Measurements from ENCODE around the gene RHOH. TPM values are rescaled to one million over a fixed set of nuclear protein-coding genes. Genes with fewer than 3 reads are reported as not detected.

RHOH gene
- total and polyA plus RNA-seq, 9 of the 15 experiments (the other 6 are each of a cell fraction or from before 2014, with no cell fraction given) = 14.3 to 37.7 (median 23.2) TPM

DNA sequence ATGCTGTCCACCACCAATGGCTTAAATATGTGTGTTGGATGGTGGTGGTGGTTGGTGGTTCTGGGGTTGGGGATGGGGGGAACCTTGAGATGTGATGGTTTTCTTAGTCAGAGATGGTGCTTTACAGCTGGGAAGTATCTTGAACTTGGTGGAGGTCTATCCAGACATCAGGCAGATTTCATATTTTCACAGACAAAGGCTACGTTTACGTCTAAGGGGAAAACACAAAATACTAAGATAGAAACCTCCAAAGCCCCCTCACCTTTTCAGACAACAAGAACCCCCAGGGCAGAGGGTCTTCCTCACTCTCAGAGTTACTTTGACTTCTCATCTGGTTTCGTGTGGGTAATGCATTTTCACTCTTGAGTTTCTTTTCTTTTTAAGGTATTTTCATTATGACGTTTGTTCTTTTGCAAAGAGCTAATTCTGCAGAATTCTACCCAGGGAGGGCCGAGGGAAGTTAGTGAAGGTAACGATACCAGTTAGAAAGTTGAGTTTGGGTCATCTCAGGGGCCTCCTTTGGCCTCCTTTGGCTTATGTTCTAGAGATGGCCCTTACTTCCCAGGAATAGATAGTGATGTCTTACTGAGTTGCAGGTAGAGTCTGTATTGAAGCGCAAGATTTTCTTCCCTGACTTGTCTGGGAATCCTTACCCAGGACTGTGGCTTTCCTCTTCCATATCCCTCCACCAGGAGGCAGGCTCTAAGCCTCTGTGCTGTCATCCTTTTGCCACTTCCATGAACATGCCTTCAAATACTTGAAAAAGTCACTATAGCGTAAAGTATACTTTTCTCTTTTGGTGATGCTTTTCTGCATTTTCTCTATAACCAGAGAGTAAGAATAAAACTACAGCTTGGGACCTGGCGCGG lies 31.9 kb downstream of the RHOH start:
- DNase-seq (ENCODE audit: extremely low read depth in 1 of 4, low spot score in 3 of 4) (peak; percentile 39 to 49 (median 48)), ATAC-seq (peak; percentile 75), FAIRE-seq (peak; percentile 23)
- Histone ChIP-seq H2AFZ (ENCODE audit: low read depth, low read length) (no peak overlapping the region), H3K4me2 (ENCODE audit: insufficient read depth, low read length) (no peak overlapping the region), H3K36me3 (ENCODE audit: control insufficient read depth, insufficient read depth, low read length) (peaks cover 39% of the 10 kb centered on the region; the same call in 2 of the 3 replicates), H4K20me1 (replicated peaks; ENCODE audit: control insufficient read depth, insufficient read depth, low read length) (no peaks in the 10 kb centered on the region), H3K79me2 (ENCODE audit: control insufficient read depth, insufficient read depth, low read length) (peaks cover 74% of the 10 kb centered on the region), H3K9me3 (replicated peaks; ENCODE audit: control insufficient read depth, insufficient read depth, low read depth, low read length) (no peaks in the 10 kb centered on the region), H3K4me1 (replicated peaks in 1 of 2; ENCODE audit: control insufficient read depth in 2 of 2, insufficient read depth in 2 of 2, low read length in 2 of 2) (peaks cover 6 to 8% of the 10 kb centered on the region in 2 experiments; a peak in 4 of 5 replicates), H3K9ac (ENCODE audit: insufficient read depth in 1 of 2, low read depth in 2 of 2, low read length in 2 of 2) (no peak overlapping the region), H3K9me1 (ENCODE audit: control insufficient read depth, insufficient read depth, low read length) (no peaks in the 10 kb centered on the region), H3K4me3 (no peak overlapping the region), H3K27me3 (ENCODE audit: control insufficient read depth in 2 of 2, insufficient read depth in 2 of 2, low read length in 2 of 2) (no peaks in the 10 kb centered on the region), H3K27ac (ENCODE audit: extremely low read depth, low read depth, low read length) (0 out of 3 replicates have a peak overlapping the region, but pooled peaks have one; percentile 6)
- POLR2A ChIA-PET = interaction anchor here (0.7 to 4.0 kb wide), 5 partner anchors 8 to 79 kb away, joined by 3 to 19 read pairs (median 4); no protein-coding TSS in a partner anchor
- WGBS (ENCODE audit: insufficient coverage, low coverage, missing lambda C conversion rate) = 90% methylated on average over 8 of the region's 10 CpGs
- BruUV-seq (replicated peaks) = no TSS peak
- in situ Hi-C loops (cut with MboI) (no loop called here), intact Hi-C loops (cut with micrococcal nuclease) (loop anchor here (2.0 to 5.0 kb wide), 2 partner anchors 76 to 80 kb away; no protein-coding TSS in a partner anchor)
- CTCF ChIA-PET (ENCODE audit: low intra/inter-chr PET ratio) = interaction anchor here (0.6 to 1.3 kb wide), 2 partner anchors 81 to 90 kb away, joined by 4 to 5 read pairs; no protein-coding TSS in a partner anchor
- TF ChIP-seq MAFG (tag; conservative IDR thresholded peaks at IDR 0.05) = no peak
- TF ChIP-seq KAT7 (CRISPR knock-in tag; IDR thresholded peaks at IDR 0.05; ENCODE audit: borderline replicate concordance) = no peak
- no peak for TF ChIP-seq ZNF347 (CRISPR knock-in tag; IDR thresholded peaks at IDR 0.05; ENCODE audit: low read depth)
- TF ChIP-seq, protein P1, sequence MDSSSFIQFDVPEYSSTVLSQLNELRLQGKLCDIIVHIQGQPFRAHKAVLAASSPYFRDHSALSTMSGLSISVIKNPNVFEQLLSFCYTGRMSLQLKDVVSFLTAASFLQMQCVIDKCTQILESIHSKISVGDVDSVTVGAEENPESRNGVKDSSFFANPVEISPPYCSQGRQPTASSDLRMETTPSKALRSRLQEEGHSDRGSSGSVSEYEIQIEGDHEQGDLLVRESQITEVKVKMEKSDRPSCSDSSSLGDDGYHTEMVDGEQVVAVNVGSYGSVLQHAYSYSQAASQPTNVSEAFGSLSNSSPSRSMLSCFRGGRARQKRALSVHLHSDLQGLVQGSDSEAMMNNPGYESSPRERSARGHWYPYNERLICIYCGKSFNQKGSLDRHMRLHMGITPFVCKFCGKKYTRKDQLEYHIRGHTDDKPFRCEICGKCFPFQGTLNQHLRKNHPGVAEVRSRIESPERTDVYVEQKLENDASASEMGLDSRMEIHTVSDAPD (CRISPR knock-in tag; IDR thresholded peaks at IDR 0.05) = no peak
- TF ChIP-seq SREBF1 (IDR thresholded peaks at IDR 0.05; ENCODE audit: borderline replicate concordance, low read depth, low read length) = no peak
- TF ChIP-seq CXXC5 (CRISPR knock-in tag; IDR thresholded peaks at IDR 0.05) = no peak
- TF ChIP-seq HEY1 (CRISPR knock-in tag; IDR thresholded peaks at IDR 0.05; ENCODE audit: borderline replicate concordance) = no peak
- no peak for TF ChIP-seq NBN (IDR thresholded peaks at IDR 0.05; ENCODE audit: low read depth)
- no peak for TF ChIP-seq ZEB2 (IDR thresholded peaks at IDR 0.05)
- no peak for TF ChIP-seq TCF7 (IDR thresholded peaks at IDR 0.05; ENCODE audit: borderline replicate concordance)
- no peak for TF ChIP-seq JUN (IDR thresholded peaks at IDR 0.05; ENCODE audit: borderline replicate concordance, low read depth, low read length)
- TF ChIP-seq JUN (CRISPR knock-in tag; IDR thresholded peaks at IDR 0.05; ENCODE audit: borderline replicate concordance) = no peak
- TF ChIP-seq, protein P2, sequence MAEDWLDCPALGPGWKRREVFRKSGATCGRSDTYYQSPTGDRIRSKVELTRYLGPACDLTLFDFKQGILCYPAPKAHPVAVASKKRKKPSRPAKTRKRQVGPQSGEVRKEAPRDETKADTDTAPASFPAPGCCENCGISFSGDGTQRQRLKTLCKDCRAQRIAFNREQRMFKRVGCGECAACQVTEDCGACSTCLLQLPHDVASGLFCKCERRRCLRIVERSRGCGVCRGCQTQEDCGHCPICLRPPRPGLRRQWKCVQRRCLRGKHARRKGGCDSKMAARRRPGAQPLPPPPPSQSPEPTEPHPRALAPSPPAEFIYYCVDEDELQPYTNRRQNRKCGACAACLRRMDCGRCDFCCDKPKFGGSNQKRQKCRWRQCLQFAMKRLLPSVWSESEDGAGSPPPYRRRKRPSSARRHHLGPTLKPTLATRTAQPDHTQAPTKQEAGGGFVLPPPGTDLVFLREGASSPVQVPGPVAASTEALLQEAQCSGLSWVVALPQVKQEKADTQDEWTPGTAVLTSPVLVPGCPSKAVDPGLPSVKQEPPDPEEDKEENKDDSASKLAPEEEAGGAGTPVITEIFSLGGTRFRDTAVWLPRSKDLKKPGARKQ (CRISPR knock-in tag; IDR thresholded peaks at IDR 0.05) = no peak
- TF ChIP-seq PREB (CRISPR knock-in tag; IDR thresholded peaks at IDR 0.05) = no peak
- 0 out of 2 replicates have a peak, but pooled peaks have one; percentile 30 for TF ChIP-seq KLF1 (tag; IDR thresholded peaks at IDR 0.05)
- TF ChIP-seq SRSF9 (IDR thresholded peaks at IDR 0.05; ENCODE audit: borderline replicate concordance, low read depth, low read length) = no peak

All from K562 (cell line).